ENCODE measurements around the gene GOLT1A. TPM values are rescaled to one million over a fixed set of nuclear protein-coding genes. Genes with fewer than 3 reads are reported as not detected.

GOLT1A gene
- total RNA-seq, 4 donors from 2014 or later = 0.91 to 1.5 TPM; not detected in 2

- DNase-seq (ENCODE audit: low spot score in 2 of 2) = no peak
- TF ChIP-seq POLR2A (IDR thresholded peaks at IDR 0.05) = no peak
- TF ChIP-seq, protein P1, sequence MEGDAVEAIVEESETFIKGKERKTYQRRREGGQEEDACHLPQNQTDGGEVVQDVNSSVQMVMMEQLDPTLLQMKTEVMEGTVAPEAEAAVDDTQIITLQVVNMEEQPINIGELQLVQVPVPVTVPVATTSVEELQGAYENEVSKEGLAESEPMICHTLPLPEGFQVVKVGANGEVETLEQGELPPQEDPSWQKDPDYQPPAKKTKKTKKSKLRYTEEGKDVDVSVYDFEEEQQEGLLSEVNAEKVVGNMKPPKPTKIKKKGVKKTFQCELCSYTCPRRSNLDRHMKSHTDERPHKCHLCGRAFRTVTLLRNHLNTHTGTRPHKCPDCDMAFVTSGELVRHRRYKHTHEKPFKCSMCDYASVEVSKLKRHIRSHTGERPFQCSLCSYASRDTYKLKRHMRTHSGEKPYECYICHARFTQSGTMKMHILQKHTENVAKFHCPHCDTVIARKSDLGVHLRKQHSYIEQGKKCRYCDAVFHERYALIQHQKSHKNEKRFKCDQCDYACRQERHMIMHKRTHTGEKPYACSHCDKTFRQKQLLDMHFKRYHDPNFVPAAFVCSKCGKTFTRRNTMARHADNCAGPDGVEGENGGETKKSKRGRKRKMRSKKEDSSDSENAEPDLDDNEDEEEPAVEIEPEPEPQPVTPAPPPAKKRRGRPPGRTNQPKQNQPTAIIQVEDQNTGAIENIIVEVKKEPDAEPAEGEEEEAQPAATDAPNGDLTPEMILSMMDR (IDR thresholded peaks at IDR 0.05) = no peak
- no peak overlapping the region for H3K4me3 ChIP-seq (ENCODE audit: low read depth, poor library complexity, severe bottlenecking)
- intact Hi-C loops (cut with DNase I; ENCODE audit: low total_unique reads) = no loop called here
- 88 to 93% methylated on average over 6 to 7 of the region's 7 CpGs for WGBS, 2 donors
Measured at GRCh38 chr1:204251286-204251685, 37.5 kb upstream of the GOLT1A start.

- TF ChIP-seq, protein P1 (IDR thresholded peaks at IDR 0.05) = no peak
- TF ChIP-seq POLR2A (IDR thresholded peaks at IDR 0.05) = no peak
- no peak for DNase-seq (ENCODE audit: low spot score in 2 of 2)
- H3K4me3 ChIP-seq (ENCODE audit: low read depth, poor library complexity, severe bottlenecking) = no peak overlapping the region
- intact Hi-C loops (cut with DNase I; ENCODE audit: low total_unique reads) = no loop called here
- WGBS, 2 donors = 81 to 86% methylated on average over 12 of the region's 12 CpGs
Measured at GRCh38 chr1:204250428-204251030, 36.7 kb upstream of the GOLT1A start.

GRCh38 chr1:204249736-204250427 lies 36.1 kb upstream of the GOLT1A start:
- intact Hi-C loops (cut with DNase I; ENCODE audit: low total_unique reads) = no loop called here
- TF ChIP-seq, protein P1 (IDR thresholded peaks at IDR 0.05) = no peak
- TF ChIP-seq POLR2A (IDR thresholded peaks at IDR 0.05) = no peak
- no peak overlapping the region for H3K4me3 ChIP-seq (ENCODE audit: low read depth, poor library complexity, severe bottlenecking)
- WGBS, 2 donors = 83 to 88% methylated on average over 7 of the region's 7 CpGs
- no peak for DNase-seq (ENCODE audit: low spot score in 2 of 2)

GRCh38 chr1:204248954-204249353 lies 35.2 kb upstream of the GOLT1A start:
- no peak overlapping the region for H3K4me3 ChIP-seq (ENCODE audit: low read depth, poor library complexity, severe bottlenecking)
- no peak for DNase-seq (ENCODE audit: low spot score in 2 of 2)
- TF ChIP-seq, protein P1 (IDR thresholded peaks at IDR 0.05) = no peak
- no peak for TF ChIP-seq POLR2A (IDR thresholded peaks at IDR 0.05)
- intact Hi-C loops (cut with DNase I; ENCODE audit: low total_unique reads) = no loop called here
- 90 to 95% methylated on average over 3 of the region's 3 CpGs for WGBS, 2 donors

GRCh38 chr1:204246876-204247275 lies 33.1 kb upstream of the GOLT1A start:
- no peak overlapping the region for H3K4me3 ChIP-seq (ENCODE audit: low read depth, poor library complexity, severe bottlenecking)
- TF ChIP-seq POLR2A (IDR thresholded peaks at IDR 0.05) = no peak
- TF ChIP-seq, protein P1 (IDR thresholded peaks at IDR 0.05) = no peak
- WGBS, 2 donors = 97 to 99% methylated on average over 4 of the region's 4 CpGs
- DNase-seq (ENCODE audit: low spot score in 2 of 2) = no peak
- intact Hi-C loops (cut with DNase I; ENCODE audit: low total_unique reads) = no loop called here

Data from lower leg skin (tissue), 4 donors.